GM19238 (cell line): ENCODE results near the gene KIF5A.

ENCODE experiments used
- DNase-seq: peaks from one replicate; pipeline ENCODE4 v3.0.0; 2011; ENCODE audit warnings: low spot score; ENCODE audit not compliant: insufficient read length

The KIF5A gene

DNA sequence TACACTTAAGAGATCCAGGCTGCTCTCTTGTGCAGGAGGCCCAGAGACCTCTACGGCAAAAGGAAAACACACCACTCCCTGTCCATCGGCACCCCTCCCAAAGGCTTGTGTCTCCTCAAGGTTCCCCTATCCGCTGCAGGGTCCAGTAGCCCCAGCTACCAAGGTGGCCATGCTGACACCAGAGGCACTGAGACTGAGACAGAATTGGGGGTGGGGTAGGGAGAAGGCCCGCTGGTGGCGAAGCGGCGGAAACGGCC lies 30.1 kb upstream of the KIF5A start:
- no peak for DNase-seq

DNA sequence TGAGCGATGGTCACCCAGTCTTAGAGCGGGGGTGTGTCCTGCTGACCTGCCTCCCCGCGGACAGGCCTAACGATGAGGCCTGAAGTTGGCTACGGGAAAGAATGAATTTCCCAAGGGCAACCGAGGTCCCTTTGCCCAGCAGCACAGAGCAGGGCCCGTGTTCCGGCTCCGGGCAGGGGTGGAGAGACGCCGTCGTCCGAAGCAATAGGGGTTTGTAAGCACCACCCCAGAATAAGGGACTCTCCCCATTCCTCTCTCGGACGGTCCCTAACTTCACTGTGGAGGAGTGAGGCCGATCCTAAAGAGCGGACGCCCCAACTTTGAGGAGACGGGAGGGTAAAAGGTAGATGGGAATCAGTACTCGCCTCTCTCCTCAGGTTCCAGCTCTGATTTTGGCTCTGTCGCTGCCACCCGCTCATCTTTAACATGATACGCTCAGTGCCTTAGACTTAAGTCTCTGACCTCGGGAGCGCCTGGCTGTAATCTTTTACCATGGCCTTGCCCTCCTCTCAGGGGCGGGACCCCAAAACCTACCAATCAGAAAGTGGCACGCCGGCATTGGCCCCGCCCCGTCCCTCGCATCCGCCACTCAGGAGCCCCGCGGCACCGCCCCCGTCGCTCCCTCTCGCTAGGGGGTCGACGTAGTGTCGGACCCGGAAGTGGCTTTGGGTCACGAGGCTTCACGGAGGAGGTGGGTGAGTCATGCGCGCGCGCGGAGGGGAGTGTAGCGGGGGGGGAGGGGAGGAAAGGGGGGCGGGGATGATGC lies 29.6 kb upstream of the KIF5A start, which contains the start of gene DDIT3:
Gene DDIT3 (minus strand): TSS at position 462 of the 766 bp plus-strand sequence. CDS start 3,108 bp downstream, outside the sequence.
- peak; percentile 91 for DNase-seq

DNA sequence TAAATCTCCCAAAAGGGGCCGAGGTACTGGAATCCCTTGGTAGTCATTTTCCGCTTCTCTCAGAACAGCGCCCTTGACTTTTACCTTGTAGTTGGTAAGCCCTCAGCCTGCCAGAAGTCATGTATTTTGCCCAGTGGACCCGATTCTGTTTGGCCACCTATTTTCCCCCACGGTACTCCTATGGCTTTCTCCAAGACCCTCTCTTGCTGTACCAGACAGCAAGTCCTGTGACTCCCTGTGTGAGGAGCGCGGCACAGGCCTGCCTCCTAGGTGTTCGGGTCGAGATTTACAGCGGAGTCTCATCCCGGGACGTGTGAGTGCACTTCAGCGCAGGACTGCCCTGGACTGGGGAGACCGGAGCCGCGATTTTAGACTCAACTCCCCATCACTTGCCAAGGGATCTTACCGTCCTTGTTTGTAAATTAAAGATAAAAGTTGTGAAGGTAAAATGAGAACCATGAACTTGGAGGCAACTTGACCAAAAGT lies 28.3 kb upstream of the KIF5A start:
- DNase-seq, result no peak

DNA sequence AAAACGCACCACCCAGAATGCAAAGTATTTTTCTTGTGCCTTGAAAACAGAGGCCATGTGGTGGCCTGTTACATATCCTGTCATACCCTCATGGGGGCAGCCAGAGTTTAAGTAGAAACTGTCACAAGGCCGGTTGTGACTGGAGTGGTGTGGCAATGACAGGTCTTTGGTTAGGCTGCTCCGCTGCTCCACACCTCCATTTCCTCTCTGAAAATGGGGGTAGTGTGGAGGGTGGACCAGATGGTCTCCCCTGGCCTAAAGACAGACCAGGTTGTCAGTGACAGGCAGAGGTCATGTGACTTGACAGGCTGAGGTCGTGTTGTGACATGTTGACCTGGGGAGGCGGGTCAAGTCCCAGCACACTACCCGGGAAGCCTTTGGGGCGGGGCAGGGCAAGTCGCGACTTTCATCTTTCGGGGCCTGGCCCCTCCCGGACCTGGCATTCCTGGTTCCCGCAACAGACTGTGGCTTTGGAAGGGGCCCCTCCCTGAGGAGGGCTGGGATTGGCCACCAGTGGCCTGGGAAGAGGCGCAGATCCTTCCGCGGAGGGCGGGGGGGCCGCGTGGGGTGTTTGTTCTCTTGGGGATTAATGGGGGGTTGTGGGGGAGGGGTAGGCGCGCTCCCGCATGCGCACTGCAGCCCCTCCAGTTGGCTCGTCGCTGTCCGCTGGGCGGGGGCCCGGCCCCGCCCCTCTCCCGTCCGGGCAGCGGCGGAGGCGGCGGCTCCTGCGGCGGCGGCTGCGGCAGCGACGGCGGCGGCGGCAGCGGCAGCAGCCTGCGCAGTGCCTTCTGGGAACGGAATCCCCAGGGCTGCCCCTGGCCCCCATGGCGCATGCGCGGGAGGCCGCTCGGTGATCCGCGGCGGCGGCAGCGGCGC lies 27.6 kb upstream of the KIF5A start, which contains the start of gene MBD6:
Gene MBD6 (plus strand): TSS at position 814 of the 876 bp plus-strand sequence. CDS start 1,480 bp downstream, outside the sequence.
- DNase-seq, result peak; percentile 96

DNA sequence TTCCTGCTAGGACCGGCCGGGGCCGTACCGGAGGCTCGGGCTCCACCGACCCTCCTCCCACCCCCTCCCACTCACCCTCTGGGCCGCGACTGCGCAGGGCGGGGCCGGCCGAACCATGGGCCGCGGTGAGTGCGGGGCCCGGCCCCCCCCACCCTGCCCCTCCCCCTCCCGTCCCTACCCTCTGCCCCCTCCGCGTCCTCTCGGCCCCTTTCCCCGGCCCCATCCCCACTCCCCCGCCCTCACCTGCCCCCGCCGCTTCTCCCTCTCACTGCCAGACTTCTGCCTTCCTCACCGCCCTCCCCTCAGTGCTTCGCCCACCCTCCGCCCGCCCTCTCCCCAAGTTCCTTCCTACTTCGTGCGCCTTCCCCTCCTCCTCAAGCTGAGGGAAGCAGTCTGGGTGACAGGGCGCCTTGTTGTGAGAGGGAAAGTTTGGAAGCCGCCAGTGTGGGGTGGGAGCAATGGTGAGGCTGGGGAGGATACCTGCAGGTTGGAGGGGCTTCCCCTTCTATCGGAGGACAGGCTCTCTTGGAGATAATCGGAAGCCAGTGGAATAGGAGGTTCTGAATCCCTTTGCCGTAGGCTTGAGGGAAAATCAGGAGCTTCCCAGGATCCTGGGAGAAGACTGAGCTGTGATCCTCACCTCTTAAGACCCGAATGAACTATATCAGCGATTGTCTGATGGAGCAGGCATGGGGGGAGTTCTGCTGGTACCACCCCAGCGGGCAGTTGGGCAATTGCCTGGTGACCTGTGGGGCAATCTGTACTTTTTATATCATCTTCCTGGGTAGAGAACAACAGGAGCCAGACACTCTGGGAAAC lies 26.7 kb upstream of the KIF5A start:
- no peak for DNase-seq

DNA sequence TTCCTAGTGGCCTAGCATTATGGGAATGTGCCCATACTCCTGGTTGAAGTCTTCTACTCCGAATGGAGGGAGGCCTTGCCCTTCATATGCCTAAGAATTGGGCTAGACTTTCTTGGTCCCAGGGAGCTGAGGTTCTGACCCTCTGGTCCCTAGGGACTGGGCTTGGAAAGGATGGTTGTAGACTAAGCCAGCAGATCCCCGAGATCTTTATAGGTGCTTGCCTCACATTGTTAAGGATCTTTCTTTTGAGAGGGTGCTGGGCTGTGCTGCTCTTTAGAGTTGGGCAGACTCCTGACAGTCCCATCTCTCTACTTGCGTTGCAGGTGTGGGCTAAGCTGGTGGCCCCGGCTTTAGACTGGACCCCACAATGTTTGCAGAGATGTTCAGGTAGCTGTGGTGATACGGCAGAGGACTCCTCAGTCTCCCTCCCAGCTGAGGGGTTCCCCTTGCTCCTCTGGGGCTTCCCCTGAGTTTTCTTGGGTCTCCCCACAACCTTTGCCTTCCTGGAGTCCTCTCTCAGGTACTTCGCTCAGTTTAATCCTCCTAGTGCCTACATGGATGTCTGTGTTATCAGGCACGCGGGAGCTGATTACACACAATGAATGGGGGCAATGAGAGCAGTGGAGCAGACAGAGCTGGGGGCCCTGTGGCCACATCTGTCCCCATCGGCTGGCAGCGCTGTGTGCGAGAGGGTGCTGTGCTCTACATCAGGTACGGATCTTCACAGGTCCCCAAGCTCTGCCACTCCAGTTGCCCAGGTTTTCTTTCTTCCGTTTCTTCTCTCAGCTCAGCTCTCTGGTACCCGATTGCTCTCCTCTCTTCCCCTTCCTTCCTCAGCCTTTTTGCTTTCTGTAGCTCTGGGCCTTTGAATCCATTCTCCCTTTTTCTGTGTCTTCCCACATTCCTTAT lies 25.9 kb upstream of the KIF5A start:
- DNase-seq, result no peak

DNA sequence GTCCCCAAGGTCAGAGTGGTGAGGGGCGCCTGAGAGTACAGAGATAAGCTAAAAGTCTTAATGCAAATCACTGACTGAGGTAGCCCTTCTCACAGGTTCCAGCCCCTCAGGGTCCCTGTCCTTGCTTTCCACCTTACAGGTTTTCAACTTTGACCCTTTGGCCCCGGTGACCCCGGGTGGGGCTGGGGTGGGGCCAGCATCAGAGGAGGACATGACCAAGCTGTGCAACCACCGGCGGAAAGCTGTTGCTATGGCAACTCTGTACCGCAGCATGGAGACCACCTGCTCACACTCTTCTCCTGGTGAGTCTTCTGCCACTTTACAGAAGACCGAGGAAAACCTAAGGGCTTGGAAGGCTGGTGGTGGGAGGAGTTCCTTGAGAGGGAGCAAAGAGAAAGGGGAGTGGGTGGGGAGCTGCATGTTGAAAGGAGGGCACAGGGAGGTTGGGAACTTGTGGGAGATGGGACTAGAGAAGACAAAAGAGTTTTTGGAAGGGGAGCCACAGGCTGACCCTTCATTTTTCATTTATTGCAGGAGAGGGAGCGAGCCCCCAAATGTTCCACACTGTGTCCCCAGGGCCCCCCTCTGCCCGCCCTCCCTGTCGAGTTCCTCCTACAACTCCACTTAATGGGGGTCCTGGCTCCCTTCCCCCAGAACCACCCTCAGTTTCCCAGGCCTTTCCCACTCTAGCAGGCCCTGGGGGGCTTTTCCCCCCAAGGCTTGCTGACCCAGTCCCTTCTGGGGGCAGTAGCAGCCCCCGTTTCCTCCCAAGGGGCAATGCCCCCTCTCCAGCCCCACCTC lies 24.8 kb upstream of the KIF5A start:
- DNase-seq, result no peak

DNA sequence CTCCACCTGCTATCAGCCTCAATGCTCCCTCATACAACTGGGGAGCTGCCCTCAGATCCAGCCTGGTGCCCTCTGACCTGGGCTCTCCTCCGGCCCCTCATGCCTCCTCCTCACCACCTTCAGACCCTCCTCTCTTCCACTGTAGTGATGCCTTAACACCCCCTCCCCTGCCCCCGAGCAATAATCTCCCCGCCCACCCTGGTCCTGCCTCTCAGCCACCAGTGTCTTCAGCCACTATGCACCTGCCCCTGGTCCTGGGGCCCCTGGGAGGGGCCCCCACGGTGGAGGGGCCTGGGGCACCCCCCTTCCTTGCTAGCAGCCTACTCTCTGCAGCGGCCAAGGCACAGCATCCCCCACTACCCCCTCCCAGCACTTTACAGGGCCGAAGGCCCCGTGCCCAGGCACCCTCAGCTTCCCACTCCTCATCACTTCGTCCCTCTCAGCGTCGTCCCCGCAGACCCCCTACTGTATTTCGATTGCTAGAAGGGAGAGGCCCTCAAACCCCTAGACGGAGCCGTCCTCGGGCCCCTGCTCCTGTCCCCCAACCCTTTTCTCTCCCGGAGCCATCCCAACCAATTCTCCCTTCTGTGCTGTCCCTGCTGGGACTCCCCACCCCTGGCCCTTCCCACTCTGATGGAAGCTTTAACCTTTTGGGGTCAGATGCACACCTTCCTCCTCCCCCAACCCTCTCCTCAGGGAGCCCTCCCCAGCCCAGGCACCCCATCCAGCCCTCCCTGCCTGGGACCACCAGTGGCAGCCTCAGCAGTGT lies 24.0 kb upstream of the KIF5A start:
- no peak for DNase-seq

DNA sequence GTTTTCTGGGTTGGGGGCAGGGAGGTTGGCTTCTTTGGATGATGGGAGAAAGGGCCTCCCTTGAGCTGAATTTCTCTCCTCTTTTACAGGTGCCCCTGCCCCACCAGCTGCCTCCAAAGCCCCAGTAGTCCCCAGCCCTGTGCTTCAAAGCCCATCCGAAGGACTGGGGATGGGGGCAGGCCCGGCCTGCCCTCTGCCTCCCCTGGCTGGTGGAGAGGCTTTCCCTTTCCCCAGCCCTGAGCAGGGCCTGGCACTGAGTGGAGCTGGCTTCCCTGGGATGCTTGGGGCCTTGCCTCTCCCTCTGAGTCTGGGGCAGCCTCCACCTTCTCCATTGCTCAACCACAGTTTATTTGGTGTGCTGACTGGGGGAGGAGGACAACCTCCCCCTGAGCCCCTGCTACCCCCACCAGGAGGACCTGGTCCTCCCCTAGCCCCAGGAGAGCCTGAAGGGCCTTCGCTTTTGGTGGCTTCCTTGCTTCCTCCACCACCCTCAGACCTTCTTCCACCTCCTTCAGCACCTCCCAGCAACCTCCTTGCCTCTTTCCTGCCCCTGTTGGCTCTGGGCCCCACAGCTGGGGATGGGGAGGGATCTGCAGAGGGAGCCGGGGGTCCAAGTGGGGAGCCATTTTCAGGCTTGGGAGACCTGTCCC lies 23.2 kb upstream of the KIF5A start:
- no peak for DNase-seq

DNA sequence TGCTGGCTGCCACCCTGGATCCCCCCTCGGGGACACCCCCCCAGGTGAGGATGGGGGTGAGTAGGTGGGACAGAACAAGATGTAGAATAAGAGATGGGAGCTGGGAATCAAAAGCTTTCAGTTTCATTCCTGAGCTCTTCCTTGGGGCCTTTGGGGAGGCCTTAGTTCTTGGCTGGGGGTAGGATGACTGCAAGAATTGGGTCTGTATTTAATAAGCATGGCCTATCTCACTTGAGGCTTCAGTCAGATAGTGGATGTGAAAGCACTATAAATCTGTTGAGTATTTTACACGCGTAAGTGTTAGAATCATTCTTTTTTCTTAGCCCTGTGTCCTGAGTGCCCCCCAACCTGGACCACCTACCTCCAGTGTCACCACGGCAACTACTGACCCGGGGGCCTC lies 22.7 kb upstream of the KIF5A start:
- DNase-seq, result no peak

DNA sequence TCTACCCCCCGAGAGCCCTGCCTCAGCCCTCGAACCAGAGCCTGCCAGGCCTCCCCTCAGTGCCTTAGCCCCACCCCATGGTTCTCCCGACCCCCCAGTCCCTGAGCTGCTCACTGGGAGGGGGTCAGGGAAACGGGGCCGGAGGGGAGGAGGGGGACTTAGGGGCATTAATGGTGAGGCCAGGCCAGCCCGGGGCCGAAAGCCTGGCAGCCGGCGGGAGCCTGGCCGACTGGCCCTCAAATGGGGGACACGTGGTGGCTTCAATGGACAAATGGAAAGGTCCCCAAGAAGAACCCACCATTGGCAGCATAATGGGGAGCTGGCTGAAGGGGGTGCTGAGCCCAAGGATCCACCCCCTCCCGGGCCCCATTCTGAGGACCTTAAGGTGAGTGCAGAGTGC lies 21.7 kb upstream of the KIF5A start:
- no peak for DNase-seq

DNA sequence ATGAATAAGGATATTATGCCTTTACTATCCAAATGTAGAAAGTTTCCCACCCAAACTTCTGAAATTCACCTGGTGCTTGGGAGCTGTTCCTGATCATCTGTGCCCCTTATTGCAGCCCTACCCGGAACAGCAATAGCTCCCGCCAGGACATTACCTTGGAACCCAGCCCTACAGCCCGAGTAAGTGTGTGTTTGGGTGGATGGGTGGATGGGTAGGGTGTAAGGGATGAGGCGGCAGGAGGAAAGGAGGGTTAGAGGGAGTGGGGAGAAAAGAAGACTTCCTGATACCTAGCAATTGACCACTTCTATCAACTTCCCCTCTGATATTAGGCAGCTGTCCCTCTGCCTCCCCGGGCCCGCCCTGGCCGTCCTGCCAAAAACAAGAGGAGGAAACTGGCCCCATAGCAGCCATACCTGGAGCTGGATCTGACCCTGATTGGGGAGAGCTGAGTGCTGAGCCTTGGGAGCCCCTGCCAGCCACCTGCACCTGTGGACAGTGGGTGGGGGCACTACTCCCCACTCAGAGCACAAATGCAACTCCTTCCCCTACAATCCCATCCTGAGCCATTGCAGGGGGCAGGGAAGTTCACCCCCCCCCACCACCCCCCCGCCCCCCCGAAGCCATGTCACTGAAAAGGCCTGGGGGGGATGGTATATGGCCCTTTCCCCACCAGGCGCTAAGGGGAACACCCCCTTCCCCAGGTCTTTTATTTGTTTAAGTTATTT lies 20.9 kb upstream of the KIF5A start:
- no peak for DNase-seq

DNA sequence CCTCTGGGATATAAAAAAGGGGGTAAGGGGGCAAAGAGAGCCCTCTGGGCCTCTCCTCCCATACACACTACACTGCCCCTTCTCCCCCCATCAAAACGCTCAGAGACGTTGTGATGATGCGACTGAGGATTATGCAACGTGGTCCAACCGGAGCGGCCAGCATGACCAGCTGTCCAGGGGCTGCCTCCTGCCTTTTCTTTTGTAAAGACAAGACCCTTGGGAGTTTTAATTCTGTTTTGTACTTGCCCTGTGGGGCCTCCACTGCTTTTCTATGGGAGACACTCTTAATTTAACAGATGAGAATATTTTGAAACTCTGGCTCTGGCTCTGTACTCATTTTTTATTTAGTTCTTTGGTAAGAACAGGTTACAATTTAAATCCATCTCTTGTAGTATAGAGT lies 20.0 kb upstream of the KIF5A start:
- no peak for DNase-seq

DNA sequence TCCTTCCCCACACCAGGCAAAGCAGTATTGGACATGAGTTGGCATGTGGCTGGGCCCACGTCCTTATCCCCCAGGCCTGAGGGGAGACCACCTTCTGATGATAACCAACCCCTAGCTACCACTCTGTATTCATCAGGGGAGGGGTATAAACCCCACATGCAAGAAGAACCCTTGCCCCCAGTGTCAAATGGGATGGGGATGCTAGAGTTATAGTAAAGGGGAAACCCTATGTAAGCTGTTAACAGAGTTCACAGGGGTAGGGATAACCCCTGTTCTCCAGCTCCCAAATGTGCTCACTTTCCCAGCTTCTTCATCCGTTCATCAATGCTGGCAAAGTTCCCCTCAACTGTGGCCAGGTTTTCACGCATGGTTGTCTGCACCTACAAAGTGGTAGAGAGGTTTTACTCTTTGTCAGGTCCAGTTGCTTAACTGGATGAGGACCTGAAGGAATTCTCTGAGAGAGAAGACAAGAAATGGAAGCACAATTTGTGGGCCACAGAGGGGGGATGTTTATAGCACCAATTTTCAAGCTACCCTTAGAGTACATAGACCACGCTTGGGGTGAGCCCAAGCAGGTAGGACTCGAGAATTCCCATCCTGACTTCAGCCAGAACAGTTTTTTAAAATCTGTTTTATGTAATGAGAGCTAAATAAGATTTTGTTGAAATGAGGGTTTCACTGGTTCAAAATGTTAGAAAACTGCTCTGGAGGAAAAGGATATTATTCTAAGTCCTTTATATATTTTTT lies 19.3 kb upstream of the KIF5A start:
- no peak for DNase-seq

DNA sequence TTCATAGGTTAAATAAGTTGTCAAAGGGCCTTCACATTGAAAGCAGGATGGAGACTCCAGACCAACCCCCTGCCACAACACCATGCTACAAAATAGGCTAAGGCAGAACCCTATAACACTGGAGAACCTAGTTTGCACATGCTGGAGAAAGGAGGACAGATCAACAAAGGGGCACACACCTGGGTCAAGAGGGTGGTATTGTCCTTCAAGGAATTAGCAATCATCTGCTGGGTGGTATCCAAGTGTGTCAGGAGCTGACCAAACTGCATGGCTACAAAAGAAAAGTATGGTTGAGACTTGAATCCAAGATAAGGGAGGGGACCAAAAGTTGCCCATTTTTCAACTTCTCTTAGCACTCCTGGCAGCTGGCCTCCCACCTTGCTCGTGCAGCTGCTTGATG lies 18.0 kb upstream of the KIF5A start:
- no peak for DNase-seq

DNA sequence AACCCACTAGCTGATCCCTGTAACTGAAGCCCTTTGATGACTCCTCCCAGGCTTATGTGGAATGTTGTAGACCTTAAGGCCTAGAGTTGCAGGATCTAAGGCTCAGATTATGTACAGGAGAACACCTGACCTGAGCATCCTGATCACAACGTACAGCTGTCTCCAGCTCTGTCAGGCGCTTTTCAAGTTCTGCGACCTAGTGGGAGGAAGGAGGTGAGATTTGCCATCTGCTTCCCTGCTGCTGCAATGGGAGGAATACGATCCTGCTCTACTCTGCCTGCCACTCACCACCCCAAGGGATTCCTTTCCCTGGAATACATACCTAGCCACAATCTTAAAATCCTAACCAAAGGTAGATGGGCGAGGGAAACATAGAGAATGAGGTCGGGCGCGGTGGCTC lies 16.7 kb upstream of the KIF5A start:
- no peak for DNase-seq

DNA sequence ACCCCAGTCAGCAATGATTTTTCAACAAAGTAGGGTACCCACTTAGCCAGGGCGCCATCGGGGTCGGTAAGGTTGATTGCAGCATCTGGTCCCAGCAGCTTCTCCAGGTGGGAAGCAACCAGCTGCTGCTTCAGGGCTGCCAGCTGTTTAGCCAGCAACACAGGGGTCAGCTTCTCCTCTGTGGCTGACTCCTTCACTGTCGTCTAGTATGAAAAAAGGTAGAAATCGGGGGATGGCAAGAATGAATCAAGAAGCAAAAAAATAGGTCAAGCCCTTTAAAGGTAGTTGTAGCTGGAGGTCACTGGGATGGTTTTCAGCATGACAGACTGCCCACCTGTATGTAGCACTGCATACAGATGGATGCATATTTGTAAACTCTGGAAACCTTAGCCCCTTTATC lies 15.6 kb upstream of the KIF5A start:
- no peak for DNase-seq
